HG02759 (cell line): Measurements from ENCODE around the gene MSANTD2.

Experiments used
- ATAC-seq: cut with Tn5 transposase; IDR thresholded peaks from one replicate; pipeline ENCODE4 v1.9.1; 2021; ENCODE audit warnings: mild to moderate bottlenecking, moderate library complexity; ENCODE audit not compliant: unreplicated experiment

Gene MSANTD2

DNA sequence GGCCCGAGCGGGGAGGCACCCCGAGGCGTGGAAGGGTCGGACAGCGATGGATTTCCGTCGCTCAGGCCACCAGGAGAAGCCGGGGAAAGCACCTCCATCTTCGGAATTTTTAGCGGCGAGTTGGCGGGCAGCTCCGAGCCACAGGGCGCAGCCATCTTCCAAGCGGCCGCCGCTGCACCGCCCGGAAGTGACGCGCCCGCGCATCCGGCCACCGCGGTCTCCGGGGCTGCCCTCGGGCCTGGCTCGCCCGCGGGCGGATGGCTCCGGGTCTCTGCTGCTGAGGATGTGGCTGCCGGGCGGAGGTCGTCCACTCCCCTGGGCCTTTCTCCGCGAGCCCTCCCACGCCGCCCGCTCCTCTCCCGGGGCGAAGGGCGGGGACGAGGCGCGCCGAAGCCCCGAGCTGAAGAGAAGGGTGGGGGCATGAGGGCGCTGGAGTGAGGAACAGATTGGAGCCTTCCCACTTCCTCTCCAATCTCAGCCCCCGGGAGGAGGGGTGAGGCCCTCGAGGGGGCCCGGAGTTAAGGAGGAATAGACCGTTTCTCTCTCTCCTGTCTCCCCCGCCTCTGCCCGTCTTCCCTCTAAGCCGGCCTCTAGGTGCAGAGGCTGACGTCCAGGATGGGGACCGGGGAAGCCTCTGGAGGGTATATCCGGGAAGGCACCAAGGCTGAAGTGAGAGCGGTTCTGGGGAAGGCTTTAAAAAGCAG, at the start of gene MSANTD2:
Gene MSANTD2 (minus strand): TSS at position 181 of the 704 bp plus-strand sequence. CDS start 26 bp downstream, at position 155.
- ATAC-seq = peak; percentile 93

DNA sequence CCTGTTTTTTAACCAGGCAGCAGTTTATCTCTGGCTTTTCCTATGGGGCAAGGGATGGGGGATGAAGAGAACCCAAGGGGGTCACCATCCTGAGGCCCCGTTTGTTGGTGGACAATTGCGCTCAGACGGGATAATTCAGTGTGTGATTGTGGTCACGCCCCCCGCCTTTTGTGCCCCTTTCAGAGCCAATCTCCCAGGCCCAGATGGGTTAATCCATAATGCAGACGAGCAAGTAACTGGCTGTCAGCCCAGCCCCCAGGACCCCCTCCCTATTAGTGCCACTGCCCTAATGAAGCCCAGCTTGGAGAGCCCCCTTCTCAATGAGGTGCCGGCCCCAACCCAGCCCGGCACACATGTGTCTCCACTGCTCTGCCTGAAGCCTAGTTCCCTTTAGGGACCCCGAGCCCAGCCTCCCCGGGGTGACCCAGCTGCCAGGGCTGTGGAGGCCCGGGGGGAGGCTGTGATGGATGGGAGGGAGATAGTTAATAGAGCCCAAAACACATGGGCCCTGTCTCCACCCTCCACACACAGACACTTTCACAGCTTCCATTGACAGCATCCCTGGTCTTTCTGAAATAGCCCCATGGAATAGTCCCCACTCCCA, 46.0 kb upstream of the MSANTD2 start:
- ATAC-seq = no peak

DNA sequence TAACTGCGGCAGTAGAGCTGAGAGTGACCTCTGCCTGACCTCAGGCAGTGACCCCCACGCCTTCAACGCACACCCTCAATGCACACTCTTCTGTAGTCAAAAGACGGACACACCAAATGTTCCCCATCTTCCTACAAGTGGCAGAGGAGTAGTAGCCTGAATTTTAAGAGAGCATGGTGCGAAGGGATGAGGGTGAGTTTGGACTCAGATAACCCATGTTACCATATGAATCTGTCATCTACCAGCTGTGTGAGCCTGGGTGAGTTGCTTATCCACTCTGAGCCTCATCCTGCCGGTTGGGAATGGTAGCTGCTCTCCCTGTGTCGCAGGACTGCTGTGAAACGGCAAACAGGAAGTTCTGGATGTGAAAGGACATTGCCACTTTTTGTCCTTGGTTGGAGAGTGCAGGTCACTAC, 44.5 kb upstream of the MSANTD2 start:
- ATAC-seq = no peak

DNA sequence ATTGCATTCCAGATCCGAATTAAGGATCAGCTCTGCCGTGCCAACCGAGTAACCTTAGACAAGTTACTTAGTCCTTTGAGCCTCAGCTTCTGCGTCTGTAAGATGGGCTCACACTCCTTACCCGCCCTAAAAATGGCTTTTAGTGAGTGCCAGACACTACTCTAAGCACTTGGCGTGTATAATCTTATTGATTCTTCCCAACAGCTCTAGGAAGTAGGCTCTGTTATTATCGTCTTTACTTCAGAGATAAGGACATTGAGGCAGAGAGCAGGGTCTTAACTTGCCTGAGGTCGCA, 43.4 kb upstream of the MSANTD2 start:
- ATAC-seq = no peak

DNA sequence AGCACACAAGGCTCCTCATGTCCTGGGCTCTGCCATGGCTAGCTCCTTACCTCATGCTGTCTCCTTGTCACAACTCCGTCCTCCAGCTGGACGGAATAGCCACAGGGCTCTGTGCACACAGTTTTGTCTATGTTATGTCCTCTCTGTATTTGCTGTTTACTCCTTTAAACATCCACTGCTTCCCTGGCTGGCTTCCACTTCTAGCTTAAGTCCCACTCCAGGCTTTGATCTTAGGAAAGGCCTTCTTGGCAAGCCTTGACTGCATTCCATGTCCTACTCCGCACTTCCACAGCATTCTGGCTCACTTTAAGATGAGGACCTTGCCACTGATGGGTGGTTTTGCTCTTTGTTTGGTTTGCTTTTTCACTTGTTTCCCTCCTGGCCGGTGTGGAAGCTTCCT, 42.1 kb upstream of the MSANTD2 start:
- ATAC-seq = no peak

DNA sequence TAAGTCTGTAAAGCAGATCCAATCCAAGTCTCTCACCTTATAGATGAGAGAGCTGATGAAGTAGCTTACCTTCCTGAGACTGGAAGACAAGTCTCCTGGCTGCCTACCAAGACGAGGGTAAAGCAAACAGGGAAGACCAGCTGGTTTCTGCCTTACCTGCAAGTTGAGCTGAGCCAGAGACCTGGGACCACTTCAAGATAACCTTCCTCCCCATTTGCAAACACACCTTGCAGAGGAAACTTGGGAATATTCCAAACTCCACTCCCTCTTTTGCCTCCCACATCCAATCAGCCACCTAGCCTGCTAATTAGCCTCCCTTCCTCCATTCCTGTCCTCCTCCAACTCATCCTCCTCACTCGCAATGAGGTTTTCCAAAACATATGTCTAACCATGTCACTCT, 41.6 kb upstream of the MSANTD2 start:
- ATAC-seq = no peak

DNA sequence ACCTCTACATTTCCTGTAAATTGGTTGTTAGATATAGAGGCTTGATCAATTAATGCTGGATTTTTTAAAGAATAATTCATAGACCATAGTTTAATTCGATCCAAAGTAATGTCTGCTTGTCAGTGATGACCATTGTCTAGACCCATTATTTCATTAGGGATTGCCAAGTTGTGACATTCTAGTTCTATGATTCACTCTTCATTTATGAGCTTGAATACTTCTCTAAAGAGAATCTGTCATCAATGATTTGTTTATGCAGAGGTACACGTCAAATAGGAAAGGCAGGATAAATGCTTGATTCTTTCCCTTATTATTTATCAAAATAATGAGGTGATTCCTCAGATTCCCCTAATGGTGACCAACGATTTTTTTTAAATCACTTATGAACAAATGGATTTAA, 41.0 kb upstream of the MSANTD2 start:
- no peak for ATAC-seq

DNA sequence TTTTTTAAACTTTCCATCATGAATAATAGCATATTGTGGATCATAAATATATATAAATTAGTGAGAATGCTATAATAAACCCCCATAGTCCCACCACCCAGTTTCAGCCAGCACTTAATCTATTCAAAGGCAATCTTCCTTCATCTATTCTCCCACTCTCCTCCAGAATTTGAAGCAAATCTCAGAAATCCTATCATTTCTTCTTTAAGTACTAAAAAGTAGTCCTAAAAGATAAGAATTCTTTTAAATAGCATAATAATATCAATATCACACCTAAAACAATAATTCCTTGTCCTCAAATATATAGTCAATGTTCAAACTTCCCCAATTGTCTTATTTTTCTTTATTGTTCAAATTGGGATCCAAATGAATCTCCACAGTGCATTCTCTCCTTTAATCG, 40.5 kb upstream of the MSANTD2 start:
- no peak for ATAC-seq

DNA sequence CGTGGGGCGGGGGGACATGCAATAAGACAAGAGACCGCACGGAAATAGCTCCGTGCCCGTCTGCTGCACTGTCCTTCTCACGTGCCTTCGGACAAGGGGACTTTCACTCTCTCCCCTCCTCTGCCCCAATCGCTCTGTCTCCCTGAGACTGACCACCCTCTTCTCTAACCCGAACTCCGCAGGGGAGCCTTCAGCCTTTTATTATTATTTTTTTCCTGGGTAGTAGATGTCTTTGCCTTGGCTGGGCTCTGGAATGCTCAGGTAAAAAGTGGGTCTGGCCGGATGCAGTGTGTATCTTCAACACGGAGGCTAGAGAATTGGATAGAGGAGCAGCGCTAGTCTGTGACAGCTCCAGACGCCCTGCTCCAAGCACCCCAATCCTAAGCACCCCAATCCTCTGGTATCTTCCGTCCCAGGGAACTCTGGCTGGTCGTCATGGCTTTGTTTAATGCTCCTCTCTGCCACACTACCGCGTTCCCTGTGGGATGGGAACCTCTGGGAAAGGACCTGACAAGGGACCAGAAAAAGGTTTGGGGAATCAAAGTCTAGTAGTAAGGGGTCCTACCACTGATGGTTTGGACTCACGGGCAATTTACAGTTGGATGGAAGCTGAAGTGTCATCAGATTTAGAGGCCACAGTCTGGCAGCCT, 39.9 kb upstream of the MSANTD2 start:
- ATAC-seq = no peak

DNA sequence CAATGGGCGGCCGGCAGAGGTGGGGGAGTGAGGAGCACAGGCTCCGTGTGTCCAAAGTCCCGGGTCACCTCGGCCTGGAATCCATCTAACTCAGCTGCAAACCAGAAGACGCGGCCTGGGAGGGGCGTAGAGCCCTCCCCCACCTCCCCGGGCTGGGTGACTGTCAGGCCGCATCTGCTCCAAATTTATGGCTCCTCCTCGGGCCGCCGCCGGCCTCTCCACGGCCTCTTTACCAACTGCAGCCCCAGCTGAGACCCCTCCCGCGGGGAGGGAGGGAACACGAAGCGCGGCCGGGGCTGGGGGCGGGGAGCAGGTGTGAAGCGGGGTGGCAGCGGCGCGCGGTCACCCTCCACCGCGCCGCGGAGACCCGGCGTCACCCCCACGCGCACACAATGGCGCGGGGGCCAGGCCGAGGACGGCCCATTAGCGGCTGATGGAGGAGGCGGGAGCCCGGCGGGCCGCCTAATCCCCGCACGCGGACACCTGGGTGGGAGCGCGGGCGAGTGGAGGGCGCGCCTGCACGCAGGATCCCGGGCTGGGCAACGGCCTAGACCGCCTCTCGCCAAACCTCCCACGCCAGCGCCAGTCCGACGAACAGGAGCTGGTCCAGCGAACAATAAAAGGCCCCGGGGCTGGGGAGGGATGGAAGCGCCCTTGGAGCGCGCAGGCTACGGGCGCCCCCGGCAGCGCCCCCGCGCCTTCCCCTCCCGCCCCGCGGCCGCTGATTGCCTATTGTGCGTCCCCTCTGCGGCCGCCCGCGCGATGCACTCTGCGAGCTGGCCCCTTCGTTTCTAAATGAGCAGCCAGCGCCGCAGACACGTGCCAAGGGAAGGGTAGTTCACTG, 39.1 kb upstream of the MSANTD2 start:
- no peak for ATAC-seq

DNA sequence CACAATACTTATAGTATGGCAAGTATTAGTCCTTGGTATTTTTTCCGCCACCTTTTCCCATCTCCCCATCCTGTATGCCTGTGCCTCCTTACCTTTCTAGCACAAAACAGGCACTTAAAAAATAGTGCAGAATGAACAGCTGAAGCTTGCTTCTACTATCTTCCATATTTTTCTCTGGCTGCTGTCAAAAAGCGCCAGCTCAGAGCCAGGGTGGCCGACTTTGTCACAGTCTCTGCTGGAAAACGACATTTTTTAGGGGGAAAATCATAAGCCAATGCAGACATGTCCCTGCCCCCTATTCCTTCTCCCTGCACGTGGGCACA, 38.6 kb upstream of the MSANTD2 start:
- no peak for ATAC-seq

DNA sequence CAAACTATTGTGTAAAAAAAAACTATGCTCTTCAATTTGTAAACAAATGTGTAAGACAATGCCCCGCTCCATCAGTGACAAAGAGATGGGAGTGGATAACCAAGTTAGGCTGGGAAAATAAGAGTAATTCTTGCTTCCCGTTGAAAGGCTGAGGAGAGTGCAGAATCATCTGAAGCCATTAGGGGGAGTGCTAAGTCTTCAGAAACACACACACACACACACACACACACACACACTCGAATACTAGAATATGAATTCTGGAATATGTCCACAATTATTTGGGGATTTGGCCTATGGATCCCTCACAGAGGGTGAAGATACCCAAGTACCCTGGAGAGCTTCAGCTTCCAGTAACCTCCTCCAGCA, 37.3 kb upstream of the MSANTD2 start:
- ATAC-seq = no peak

DNA sequence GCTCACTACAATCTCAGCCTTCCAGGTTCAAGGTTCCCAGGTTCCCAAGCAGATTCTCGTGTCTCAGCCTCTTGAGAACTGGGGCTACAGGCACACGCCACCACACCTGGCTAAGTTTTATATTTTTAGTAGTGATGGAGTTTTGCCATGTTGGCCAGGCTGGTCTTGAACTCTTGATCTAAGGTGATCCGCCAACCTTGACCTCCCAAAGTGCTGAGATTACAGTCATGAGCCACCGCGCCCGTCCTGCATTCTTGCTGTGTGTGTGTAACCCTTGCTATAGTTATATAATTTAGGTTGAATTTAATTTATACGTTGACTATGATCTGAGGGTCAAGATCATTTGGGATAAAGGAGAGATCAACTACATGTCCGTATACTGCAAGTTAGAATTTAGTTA, 35.7 kb upstream of the MSANTD2 start:
- no peak for ATAC-seq

DNA sequence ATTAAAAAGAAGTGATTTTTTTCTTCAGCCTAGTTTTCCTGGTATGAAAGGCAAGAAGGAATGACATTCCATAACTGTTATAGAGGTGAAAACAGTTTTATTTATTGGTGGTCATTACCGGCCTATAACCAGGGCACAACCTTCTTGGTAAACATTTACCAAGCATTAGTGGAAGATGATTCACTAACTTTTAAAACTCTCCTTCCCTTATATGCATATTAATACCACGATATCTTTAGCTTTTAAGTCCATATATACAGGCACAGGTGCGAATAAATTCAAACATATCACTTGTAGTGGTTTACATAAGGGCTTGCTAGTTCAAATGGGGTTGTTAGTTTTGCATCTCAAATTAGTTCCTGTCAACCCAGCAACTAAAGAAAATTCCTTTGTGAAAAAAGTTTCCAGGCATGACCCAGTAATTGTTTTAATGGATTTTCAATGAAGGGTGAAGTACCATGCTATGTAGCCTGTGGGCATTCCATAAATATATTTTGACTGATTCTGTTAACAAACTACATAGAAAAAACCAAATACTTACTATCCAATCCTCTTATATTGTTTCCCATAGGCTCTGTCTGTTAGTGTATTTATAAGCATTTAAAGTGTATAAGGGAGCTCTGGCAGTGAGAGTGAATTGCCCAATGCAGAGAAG, 34.4 kb upstream of the MSANTD2 start:
- no peak for ATAC-seq

DNA sequence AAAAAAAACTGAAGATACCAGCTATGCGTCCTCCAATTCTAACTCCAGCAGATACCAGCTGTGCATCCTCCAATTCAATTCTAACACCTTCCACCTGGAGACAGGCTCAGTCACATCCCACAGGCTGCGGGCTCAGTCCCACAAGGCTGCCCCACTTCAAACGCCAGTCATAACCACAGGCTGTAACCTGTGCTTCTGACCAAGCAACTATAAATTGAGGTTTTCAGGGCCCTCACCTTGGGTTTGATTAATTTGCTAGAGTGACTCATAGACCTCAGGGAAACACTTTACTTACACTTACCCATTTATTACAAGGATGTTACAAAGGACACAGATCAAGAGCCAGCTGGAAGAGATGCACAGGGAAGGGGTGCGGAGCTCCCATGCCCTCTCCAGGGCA, 32.4 kb upstream of the MSANTD2 start:
- no peak for ATAC-seq

DNA sequence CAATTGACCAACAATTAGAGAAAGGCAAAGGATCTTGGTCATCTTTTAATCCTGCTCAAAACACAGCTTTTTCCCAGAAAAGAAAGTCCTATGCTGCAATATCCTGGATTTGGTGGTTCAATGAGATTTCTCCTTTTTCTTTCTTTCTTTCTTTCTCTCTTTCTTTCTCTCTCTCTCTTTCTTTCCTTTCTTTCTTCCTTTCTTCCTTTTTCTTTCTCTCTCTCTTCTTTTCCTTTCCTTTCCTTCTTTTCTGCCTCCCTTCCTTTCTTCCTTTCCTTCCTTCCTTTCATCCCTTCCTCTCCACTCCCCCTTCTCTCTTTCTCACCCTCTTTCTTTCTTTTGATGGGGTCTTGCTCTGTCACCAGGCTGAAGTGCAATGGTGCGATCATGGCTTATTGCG, 31.7 kb upstream of the MSANTD2 start:
- no peak for ATAC-seq

DNA sequence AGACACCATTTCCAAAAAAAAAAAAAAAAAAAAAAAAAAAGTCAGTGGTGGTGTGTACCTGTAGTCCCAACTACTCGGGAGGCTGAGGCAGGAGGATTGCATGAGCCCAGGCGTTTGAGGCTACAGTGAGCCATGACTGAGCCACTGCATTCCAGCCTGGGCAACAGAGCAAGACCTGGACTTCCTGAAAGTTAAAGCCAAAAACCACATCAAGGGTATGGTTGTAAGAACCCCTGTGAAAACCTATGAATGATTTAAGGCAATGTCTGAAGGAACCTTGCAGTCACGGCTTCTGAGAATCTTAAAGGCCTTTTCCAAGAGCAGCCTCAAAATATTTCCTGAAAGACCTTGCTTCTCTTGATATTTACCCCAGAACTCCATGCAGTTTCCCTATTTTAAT, 30.5 kb upstream of the MSANTD2 start:
- no peak for ATAC-seq

DNA sequence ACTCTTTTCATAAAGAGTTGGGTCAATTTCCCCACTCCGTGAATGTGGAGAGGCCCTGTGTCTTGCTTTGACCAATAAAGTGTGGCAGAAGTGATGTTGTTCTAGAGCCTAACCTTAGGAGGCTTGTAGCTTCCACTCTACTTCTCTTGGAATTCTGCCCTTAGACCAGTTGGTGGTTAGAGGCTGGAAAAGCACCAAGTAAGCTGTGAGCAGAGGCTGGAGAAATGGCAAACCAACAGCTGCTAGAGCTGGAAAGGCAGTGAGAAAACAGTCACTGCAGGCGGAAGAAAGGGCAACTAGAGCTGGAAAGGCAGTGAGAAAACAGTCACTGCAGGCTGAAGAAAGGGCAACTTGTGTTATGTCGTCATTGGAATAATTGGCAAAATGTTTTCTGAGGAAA, 29.8 kb upstream of the MSANTD2 start:
- ATAC-seq = no peak

DNA sequence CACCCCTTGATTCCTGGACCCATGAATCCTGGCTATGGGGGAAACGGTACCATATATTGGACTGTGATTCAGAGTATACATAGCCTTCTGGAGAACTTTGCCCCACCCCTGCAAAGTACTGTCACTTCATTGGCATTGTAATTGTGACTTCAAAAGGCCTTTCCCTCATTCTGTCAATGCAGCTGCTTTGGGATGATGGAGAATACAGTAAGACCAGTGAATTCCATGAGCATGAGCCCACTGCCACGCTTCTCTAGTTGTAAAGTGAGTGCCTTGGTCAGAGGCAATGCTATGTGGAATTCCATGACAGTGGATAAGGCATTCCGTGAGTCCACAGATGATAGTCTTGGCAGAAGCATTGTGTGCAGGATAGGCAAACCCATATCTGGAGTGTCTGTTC, 25.7 kb upstream of the MSANTD2 start:
- no peak for ATAC-seq

DNA sequence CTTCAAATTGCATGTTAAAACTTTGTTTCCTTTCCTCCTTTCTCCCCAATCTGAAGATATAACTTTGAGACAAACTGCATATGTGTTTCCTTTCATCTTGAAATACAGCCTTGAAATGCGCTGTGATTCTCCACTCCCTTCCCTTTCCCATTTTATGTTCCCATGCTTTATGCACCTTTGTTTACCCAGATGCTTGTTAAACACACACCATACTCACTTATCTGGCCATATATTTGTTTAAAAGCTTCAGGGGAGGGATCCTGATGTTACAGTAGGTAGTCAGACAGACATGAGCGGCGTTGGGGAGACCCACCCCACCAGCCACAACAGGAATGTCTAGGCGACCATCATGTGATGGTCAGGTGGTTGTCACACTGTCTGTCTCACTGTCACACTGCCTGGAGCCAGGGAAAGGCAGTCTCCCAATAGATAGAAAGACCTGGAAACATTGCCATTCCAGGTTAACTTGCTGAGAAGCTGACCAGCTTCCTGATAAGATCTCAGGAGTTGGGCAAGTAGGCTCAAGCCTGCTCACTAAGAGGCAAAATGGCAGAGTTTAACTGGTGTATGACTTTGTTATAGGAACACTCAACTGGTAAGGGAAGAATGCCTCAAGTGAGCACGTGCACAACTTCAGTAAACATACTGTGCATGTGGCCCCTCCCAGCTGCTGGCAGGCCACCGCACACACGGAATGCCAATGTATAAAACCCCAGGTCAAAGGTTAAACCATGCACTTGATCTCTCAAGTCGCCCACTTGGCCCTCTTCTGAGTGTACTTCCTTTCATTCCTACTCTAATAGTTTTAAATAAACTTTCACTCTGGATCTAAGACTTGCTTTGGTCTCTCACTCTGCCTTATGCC, 23.5 kb upstream of the MSANTD2 start:
- ATAC-seq = no peak
